ENCODE results near the gene ATG7.
"Not testable (repeated sequence)": the region's sequence is repeated elsewhere in the genome, so short reads cannot be mapped to it uniquely, and the experiment has no call there.

ATG7 gene

GRCh38 chr3:11588755-11589154, 316.6 kb downstream of the ATG7 start:
- ChIA-PET POLR2A (no interaction called here), CTCF (interaction anchor here (2.0 kb wide), 1 partner anchor 11 kb away, joined by 13 read pairs; no protein-coding TSS in a partner anchor)
- TF ChIP-seq, protein P1, sequence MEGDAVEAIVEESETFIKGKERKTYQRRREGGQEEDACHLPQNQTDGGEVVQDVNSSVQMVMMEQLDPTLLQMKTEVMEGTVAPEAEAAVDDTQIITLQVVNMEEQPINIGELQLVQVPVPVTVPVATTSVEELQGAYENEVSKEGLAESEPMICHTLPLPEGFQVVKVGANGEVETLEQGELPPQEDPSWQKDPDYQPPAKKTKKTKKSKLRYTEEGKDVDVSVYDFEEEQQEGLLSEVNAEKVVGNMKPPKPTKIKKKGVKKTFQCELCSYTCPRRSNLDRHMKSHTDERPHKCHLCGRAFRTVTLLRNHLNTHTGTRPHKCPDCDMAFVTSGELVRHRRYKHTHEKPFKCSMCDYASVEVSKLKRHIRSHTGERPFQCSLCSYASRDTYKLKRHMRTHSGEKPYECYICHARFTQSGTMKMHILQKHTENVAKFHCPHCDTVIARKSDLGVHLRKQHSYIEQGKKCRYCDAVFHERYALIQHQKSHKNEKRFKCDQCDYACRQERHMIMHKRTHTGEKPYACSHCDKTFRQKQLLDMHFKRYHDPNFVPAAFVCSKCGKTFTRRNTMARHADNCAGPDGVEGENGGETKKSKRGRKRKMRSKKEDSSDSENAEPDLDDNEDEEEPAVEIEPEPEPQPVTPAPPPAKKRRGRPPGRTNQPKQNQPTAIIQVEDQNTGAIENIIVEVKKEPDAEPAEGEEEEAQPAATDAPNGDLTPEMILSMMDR (IDR thresholded peaks at IDR 0.05; ENCODE audit: control extremely low read depth, extremely low read depth, low read depth, missing control alignments), result no peak
- DNase-seq (ENCODE audit: extremely low spot score), result no peak

DNA sequence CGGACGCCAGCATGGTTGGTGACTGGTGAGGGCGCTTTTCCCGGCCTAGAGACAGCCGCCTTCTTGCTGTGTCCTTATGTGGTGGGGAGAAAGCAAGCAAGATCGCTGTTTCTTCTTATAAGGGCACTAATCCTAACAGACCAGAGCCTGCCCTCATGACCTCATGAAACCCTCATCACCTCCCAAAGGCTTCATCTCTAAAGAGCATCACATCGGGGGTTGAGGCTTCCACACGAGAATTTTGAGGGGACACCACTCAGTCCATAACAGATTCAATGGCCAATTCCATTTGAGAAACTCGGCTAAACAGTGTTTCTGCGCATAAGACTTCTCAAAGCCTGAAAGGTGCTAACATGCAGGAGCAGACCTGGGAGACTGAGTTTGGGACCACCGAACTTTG, 317.5 kb downstream of the ATG7 start:
- ChIA-PET CTCF (interaction anchor here (2.0 kb wide), 1 partner anchor 10 kb away, joined by 13 read pairs; no protein-coding TSS in a partner anchor), POLR2A (no interaction called here)
- TF ChIP-seq, protein P1 (IDR thresholded peaks at IDR 0.05; ENCODE audit: control extremely low read depth, extremely low read depth, low read depth, missing control alignments), result no peak
- no peak for DNase-seq (ENCODE audit: extremely low spot score)

GRCh38 chr3:11591002-11591355, 318.8 kb downstream of the ATG7 start:
- no peak for DNase-seq (ENCODE audit: extremely low spot score)
- ChIA-PET POLR2A (no interaction called here), CTCF (interaction anchor here (1.3 kb wide), 1 partner anchor 19 kb away, joined by 4 read pairs; no protein-coding TSS in a partner anchor)
- TF ChIP-seq, protein P1 (IDR thresholded peaks at IDR 0.05; ENCODE audit: control extremely low read depth, extremely low read depth, low read depth, missing control alignments), result no peak

- TF ChIP-seq, protein P1 (IDR thresholded peaks at IDR 0.05; ENCODE audit: control extremely low read depth, extremely low read depth, low read depth, missing control alignments), result no peak
- ChIA-PET CTCF (interaction anchor here (1.3 to 1.7 kb wide), 2 partner anchors 10 to 20 kb away, joined by 4 read pairs; no protein-coding TSS in a partner anchor), POLR2A (no interaction called here)
- DNase-seq (ENCODE audit: extremely low spot score), result no peak
These were observed 319.4 kb downstream of the ATG7 start for GRCh38 chr3:11591391-11592282.

DNA sequence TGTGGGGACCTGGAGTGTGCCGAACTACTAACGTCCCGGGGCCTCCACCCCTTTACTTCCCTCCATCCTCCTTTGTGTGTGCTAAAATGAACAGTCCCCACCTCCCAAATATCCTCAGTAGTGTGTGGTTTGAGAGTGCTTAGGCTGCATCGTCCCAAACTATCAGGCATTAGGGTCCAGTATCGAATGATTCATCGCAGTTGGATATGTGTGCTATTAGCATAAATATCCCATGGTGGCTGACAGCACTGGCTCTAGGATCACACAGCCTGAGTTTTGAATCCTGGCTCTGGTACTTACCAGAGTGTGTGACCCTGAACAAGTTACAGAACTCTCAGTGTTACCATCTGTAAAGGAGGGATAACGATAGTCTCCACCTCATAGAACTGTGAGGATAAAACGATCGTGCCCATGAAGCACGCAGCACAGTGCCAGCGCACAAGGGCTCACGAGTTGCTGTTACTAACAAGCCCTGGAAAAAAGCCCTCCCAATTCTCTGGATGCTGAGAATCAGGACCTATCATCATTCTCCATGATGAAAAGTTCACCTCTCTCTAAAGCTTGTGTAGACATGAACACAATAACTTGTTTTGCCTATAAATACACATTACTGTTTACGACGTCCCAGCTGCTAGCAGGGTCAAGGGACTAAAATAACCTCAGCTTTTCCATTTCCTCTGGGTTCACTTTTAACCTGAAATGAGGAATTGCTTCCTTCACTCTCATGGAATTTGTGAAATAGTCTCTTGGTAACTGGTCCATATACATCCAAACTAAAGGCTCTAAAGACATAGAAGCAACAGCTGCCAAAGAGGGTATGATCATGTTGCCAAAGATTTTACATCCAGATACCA, 320.5 kb downstream of the ATG7 start:
- no peak for DNase-seq (ENCODE audit: extremely low spot score)
- POLR2A ChIA-PET, result no interaction called here
- CTCF ChIA-PET, result interaction anchor here (1.1 to 1.7 kb wide), 2 partner anchors 9 to 11 kb away, joined by 4 read pairs; no protein-coding TSS in a partner anchor
- TF ChIP-seq, protein P1 (IDR thresholded peaks at IDR 0.05; ENCODE audit: control extremely low read depth, extremely low read depth, low read depth, missing control alignments), result no peak

- DNase-seq (ENCODE audit: extremely low spot score), result no peak
- CTCF ChIA-PET, result interaction anchor here (1.1 to 1.7 kb wide), 3 partner anchors 8 to 50 kb away, joined by 3 to 4 read pairs (median 4); partner anchors contain the start of gene VGLL4
- POLR2A ChIA-PET, result no interaction called here
- TF ChIP-seq, protein P1 (IDR thresholded peaks at IDR 0.05; ENCODE audit: control extremely low read depth, extremely low read depth, low read depth, missing control alignments), result no peak
These were observed 321.3 kb downstream of the ATG7 start for GRCh38 chr3:11593318-11594034.

- CTCF ChIA-PET, result interaction anchor here (1.2 kb wide), 1 partner anchor 43 kb away, joined by 3 read pairs; no protein-coding TSS in a partner anchor
- POLR2A ChIA-PET; DNase-seq (ENCODE audit: extremely low spot score): not testable (repeated sequence)
These were observed 322.8 kb downstream of the ATG7 start for GRCh38 chr3:11595024-11595423.

All from GM10248 (cell line).